NCI-H2081 treated with DMSO at 0.1 percent for 48 hours (cell line): ENCODE measurements around the gene CDH6.

Experiments used
- DNase-seq: peaks from one replicate; lab custom pipeline; 2025; lab: John Stamatoyannopoulos, UW

CDH6 gene

GRCh38 chr5:31193591-31194467 lies at the start of gene CDH6:
CDH6 (plus strand) TSS chr5:31193686; CDS start chr5:31267474, 73,788 bp downstream.
- peak; percentile 46 for DNase-seq

GRCh38 chr5:31144364-31144763 lies 49.1 kb upstream of the CDH6 start:
- no peak for DNase-seq

- DNase-seq: no peak
Measured at GRCh38 chr5:31148959-31149475, 44.5 kb upstream of the CDH6 start.

GRCh38 chr5:31153521-31153920 lies 40.0 kb upstream of the CDH6 start:
- DNase-seq: no peak

- no peak for DNase-seq
Measured at GRCh38 chr5:31156631-31157160, 36.8 kb upstream of the CDH6 start.

- DNase-seq: no peak
Measured at GRCh38 chr5:31157720-31158119, 35.8 kb upstream of the CDH6 start.

GRCh38 chr5:31158686-31159085 lies 34.8 kb upstream of the CDH6 start:
- DNase-seq: no peak

GRCh38 chr5:31161781-31162181 lies 31.7 kb upstream of the CDH6 start:
- no peak for DNase-seq

GRCh38 chr5:31165729-31166128 lies 27.8 kb upstream of the CDH6 start:
- no peak for DNase-seq

- no peak for DNase-seq
Measured at GRCh38 chr5:31169379-31169778, 24.1 kb upstream of the CDH6 start.

GRCh38 chr5:31172881-31173280 lies 20.6 kb upstream of the CDH6 start:
- no peak for DNase-seq

- DNase-seq: no peak
Measured at GRCh38 chr5:31173614-31174013, 19.9 kb upstream of the CDH6 start.

- DNase-seq: no peak
Measured at GRCh38 chr5:31181376-31181987, 12.0 kb upstream of the CDH6 start.

- DNase-seq: no peak
Measured at GRCh38 chr5:31182136-31182535, 11.3 kb upstream of the CDH6 start.

- no peak for DNase-seq
Measured at GRCh38 chr5:31185951-31186350, 7.5 kb upstream of the CDH6 start.

GRCh38 chr5:31186672-31187267 lies 6.7 kb upstream of the CDH6 start:
- peak; percentile 53 for DNase-seq

GRCh38 chr5:31187591-31187990 lies 5.9 kb upstream of the CDH6 start:
- DNase-seq: no peak

- DNase-seq: no peak
Measured at GRCh38 chr5:31192442-31192841, 1.0 kb upstream of the CDH6 start.

GRCh38 chr5:31193116-31193515 lies 370 bp upstream of the CDH6 start:
- DNase-seq: no peak

- DNase-seq: no peak
Measured at GRCh38 chr5:31194468-31194813, 955 bp downstream of the CDH6 start.

- no peak for DNase-seq
Measured at GRCh38 chr5:31194892-31195555, 1.5 kb downstream of the CDH6 start.

GRCh38 chr5:31196309-31196708 lies 2.8 kb downstream of the CDH6 start:
- DNase-seq: no peak
